NB4 (cell line): ENCODE measurements around the gene PANX1.
"Not testable (repeated sequence)": the region's sequence is repeated elsewhere in the genome, so short reads cannot be mapped to it uniquely, and the experiment has no call there.

ENCODE experiments used
- DNase-seq: peaks from one replicate; pipeline ENCODE4 v3.0.0; 2010; ENCODE audit warnings: low read depth
- H3K4me3 ChIP-seq: one replicate; pipeline ENCODE4 v1.5.1; 2011; ENCODE audit warnings: mild to moderate bottlenecking, low read depth, low read length, moderate library complexity
- MAX ChIP-seq: IDR thresholded peaks from 2 replicates; pipeline ENCODE4 v1.6.1; 2011; ENCODE audit warnings: low read depth, low read length
- MYC ChIP-seq: IDR thresholded peaks from 2 replicates; pipeline ENCODE4 v1.6.1; 2011; ENCODE audit warnings: low read depth, low read length
- POLR2A ChIP-seq: IDR thresholded peaks from 2 replicates; pipeline ENCODE4 v1.6.1; 2011; ENCODE audit warnings: mild to moderate bottlenecking; ENCODE audit not compliant: insufficient read length; ENCODE audit errors: extremely low read depth
- TF ChIP-seq, protein P1 (sequence below): IDR thresholded peaks from one replicate; pipeline ENCODE4 v1.5.1; 2012; ENCODE audit warnings: low read depth, low read length

Gene PANX1

GRCh38 chr11:94154095-94154856 is 25.6 kb downstream of the PANX1 start:
- no peak overlapping the region for H3K4me3 ChIP-seq
- TF ChIP-seq MYC (no peak), MAX (no peak), POLR2A (no peak)
- TF ChIP-seq, protein P1, sequence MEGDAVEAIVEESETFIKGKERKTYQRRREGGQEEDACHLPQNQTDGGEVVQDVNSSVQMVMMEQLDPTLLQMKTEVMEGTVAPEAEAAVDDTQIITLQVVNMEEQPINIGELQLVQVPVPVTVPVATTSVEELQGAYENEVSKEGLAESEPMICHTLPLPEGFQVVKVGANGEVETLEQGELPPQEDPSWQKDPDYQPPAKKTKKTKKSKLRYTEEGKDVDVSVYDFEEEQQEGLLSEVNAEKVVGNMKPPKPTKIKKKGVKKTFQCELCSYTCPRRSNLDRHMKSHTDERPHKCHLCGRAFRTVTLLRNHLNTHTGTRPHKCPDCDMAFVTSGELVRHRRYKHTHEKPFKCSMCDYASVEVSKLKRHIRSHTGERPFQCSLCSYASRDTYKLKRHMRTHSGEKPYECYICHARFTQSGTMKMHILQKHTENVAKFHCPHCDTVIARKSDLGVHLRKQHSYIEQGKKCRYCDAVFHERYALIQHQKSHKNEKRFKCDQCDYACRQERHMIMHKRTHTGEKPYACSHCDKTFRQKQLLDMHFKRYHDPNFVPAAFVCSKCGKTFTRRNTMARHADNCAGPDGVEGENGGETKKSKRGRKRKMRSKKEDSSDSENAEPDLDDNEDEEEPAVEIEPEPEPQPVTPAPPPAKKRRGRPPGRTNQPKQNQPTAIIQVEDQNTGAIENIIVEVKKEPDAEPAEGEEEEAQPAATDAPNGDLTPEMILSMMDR: no peak
- DNase-seq: no peak

DNA sequence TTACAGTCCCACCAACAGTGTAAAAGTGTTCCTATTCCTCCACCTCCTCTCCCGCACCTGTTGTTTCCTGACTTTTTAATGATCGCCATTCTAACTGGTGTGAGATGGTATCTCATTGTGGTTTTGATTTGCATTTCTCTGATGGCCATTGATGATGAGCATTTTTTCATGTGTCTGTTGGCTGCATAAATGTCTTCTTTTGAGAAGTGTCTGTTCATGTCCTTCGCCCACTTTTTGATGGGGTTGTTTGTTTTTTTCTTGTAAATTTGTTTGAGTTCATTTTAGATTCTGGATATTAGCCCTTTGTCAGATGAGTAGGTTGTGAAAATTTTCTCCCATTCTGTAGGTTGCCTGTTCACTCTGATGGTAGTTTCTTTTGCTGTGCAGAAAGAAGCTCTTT is 28.7 kb downstream of the PANX1 start:
- not testable (repeated sequence) for DNase-seq, H3K4me3 ChIP-seq

DNA sequence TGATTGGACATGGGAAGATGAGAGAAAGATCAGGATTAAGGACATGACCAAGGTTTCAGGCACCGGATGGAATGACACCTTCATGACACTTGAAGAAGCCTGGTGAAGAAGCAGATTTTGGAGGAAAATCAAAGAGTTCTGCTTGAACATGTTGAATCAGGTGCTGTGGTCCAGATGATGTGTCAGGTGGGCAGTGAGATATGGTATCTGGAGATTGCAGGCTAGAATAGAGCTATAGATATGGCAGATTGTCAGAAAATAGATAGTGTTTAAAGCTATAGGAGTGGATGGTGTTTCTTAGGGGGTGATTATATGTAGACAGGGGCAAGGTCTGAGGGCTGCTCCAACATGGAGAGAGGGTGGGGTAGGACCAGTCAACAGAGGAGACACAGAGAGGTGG is 40.2 kb downstream of the PANX1 start:
- TF ChIP-seq MAX (no peak), MYC (no peak), POLR2A (no peak)
- TF ChIP-seq, protein P1: no peak
- DNase-seq: no peak
- no peak overlapping the region for H3K4me3 ChIP-seq

DNA sequence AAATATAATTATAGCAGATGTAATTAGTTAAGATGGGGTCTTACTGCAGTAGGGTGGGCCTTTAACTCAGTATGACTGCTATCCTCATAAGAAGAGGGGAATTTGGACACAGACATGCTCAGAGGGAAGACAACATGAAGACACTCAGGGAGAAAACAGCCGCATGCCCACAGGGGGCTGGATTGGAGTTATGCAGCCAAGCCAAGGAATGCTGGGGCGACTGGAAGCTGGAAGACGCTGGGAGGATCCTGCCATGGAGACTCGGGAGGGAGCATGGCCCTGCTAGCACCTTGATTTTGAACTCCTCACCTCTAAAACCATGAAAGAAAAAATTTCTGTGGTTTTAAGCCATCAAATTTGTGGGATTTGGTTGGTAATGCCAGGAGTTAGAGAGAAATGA is 40.9 kb downstream of the PANX1 start:
- no peak for DNase-seq
- H3K4me3 ChIP-seq: no peak overlapping the region
- TF ChIP-seq, protein P1: no peak
- TF ChIP-seq POLR2A (no peak), MAX (no peak), MYC (no peak)

DNA sequence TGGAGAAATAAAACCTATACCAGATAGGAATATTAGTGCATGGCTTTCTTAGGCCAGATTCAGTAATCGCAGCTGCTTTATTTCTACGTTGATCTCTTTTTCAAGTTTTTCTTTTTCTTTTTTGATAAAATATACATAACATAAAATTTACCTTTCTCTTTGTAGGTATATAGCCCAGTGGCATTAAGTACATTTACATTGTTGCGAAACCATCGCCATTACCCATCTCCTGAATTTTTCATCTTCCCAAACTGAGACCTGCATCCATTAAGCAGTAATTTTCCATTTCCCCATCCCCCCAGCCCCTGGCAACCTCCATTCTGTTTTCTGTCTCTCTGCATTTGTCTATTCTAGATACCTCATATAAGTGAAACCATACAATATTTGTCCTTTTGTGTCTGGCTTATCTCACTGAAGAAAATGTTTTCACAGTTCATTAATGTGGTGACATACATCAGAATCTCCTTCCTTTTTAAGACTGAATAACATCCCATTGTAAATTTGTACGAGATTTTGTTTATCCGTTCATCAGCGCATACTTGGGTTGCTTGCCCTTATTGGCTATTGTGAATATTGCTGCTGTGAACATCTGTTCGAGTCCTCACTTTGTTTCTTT is 41.4 kb downstream of the PANX1 start:
- no peak overlapping the region for H3K4me3 ChIP-seq
- TF ChIP-seq MAX (no peak), POLR2A (no peak), MYC (no peak)
- TF ChIP-seq, protein P1: no peak
- no peak for DNase-seq

GRCh38 chr11:94170953-94171352 is 42.3 kb downstream of the PANX1 start:
- no peak overlapping the region for H3K4me3 ChIP-seq
- no peak for DNase-seq
- TF ChIP-seq, protein P1: no peak
- TF ChIP-seq POLR2A: no peak
